Frontal cortex (tissue), 4 donors: ENCODE measurements around the gene ZNF189. TPM values are rescaled to one million over a fixed set of nuclear protein-coding genes. Genes with fewer than 3 reads are reported as not detected.
"Not testable (repeated sequence)": the region's sequence is repeated elsewhere in the genome, so short reads cannot be mapped to it uniquely, and the experiment has no call there.

Source experiments
- DNase-seq, 2 donors: peaks; one replicate each; pipeline ENCODE4 v3.0.0; 2012; ENCODE audit warnings: low spot score in 2 of 2
- FAIRE-seq: peaks from 2 replicates; lab custom pipeline; 2012; peaks lifted over from hg19 to GRCh38; lab: Jason Lieb, UNC
- total RNA-seq: library from RNA; depleted of rRNA; stranded (reverse); fragments of >200 nt; gene quantifications from one replicate; pipeline ENCODE4 v1.2.3, GENCODE V29; 2014
- donor health status: control.
- donor health status: control.
- donor health status: control.

Gene ZNF189
- total RNA-seq, 1 donor from 2014 or later: 54.6 TPM

DNA sequence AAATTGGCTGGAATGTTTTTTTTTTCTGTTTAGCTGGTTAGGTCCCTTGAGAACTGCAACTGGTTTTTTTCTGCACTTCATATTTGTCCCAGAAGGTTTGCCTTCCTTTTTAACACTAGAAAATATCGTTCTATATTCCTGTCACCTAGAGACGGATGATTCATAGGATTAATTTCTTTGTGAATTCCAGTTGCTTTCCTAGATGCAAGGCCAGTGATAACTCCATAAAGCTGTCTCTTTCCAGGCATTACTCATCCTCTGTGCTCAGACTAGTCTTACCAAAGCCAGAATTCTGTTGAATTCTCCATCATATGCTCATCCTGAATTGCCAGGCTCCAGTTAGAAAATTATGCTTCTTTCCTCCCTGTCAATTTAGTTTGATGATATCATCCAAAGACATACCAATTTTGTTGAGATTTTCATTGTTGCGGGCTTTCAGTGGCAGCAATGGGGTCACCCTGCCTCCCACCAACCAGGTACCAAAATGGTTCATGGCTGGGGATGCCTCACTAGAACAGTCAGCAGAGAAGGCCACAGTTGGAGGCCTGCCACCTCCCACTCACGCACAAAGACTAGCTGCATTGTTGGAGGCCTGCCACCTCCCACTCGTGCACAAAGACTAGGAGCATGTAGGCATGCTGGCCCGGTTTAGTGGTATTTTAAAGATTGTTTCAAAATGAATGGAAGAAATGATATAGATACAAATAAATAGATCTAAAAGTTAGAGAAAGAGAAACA lies 22.4 kb upstream of the ZNF189 start:
- FAIRE-seq (no peak), DNase-seq (no peak)

DNA sequence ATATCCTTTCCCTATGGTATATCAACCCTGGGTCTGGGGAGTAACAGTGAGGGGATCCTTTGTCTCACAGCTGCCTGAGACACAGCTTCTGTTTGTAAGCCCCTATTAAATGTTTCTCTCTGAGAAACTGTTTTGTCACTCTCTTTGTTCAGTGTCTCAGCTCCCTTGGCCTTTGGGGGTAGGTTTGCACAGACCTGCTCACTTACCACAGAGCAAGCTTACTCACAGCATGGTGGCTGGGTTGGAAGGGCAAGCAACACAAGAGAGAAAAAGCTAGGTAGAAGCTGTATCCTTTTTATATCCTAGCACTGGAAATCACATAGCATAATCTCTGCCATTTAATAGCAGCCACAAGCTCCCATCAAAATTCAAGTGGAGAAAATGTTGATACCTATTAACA lies 18.4 kb upstream of the ZNF189 start:
- no peak for FAIRE-seq
- no peak for DNase-seq

DNA sequence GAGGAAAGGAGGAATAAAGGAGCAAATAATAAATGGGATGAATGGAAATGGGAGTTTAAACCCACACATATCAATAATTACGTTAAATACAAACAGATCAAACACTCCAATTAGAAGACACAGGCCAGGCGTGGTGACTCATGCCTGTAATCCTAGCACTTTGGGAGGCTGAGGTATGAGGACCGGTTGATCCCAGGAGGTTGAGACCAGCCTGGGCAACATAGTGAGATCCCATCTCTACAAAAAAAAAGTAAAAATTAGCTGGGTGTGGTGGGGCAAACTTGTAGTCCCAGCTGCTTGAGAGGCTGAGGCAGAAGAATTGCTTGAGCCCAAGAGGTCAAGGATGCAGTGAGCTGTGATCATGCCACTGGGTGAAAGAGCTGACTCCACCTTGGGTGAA lies 17.5 kb upstream of the ZNF189 start:
- no peak for DNase-seq
- no peak for FAIRE-seq

DNA sequence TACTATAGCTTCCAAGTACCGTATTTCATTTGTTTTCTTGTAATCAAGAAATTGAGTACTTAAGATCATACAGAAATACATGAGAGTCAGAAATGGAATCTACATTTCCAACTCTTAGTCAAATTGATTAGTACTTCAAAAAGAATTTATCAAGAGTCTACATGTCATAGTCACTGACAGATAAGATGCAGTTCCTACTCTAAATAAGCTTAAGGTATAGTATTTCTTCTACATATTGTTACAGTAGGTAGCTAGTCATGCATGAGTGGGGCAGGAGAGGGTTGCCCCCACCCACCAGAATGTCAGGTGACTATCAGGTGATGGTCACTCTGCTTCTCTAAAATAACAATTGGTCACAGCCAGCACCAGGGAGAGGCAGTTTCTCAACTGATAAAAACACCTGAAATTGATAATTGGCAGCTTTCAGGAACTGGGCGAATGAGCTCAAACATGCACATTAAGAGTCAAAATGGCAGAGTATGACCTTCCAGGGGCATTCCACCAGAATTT lies 16.8 kb upstream of the ZNF189 start:
- no peak for DNase-seq
- FAIRE-seq: no peak

DNA sequence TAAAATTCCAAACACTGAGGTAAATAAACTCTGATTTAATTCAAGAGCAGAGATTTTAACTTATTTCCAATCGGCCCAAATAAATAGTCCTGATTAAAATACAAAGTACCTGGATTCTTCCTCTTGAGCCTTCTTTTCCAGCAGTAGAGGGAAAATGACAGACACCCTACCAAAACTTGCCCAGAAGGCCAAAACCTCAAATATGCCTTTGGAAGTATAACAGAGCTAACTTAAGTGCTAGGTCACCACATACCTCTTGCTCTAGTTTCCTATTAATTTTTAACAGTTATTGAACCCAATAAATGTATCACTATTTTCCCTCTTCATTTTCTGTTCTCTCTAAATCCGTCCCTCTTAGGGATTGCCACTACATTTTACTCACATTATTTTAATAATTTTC lies 15.3 kb upstream of the ZNF189 start:
- FAIRE-seq (no peak), DNase-seq (no peak)

DNA sequence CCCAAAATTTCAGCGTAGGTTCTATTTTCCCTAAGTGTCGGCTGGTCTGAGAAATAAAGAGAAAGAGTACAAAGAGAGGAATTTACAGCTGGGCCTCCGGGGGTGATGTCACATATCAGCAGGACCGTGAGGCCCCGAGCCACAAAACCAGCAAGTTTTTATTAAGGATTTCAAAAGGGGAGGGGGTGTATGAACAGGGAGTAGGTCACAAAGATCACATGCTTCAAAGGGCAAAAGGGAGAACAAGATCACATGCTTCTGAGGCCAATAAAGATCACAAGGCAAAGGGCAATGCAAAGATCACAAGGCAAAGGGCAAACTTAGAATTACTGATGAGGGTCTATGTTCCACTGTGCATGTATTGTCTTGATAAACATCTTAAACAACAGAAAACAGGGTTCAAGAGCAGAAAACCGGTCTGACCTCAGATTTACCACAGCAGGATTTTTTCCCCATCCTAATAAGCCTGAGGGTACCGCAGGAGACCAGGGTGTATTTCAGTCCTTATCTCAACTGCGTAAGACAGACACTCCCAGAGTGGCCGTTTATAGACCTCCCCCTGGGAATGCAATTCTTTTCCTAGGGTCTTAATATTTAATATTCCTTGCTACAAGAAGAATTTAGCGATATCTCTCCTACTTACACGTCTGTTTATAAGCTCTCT lies 13.6 kb upstream of the ZNF189 start, which contains the start of gene BAAT:
TSS of gene BAAT (minus strand) at position 134 of the 664 bp plus-strand sequence. CDS start 13,602 bp downstream, outside the sequence.
- DNase-seq, FAIRE-seq: not testable (repeated sequence)

DNA sequence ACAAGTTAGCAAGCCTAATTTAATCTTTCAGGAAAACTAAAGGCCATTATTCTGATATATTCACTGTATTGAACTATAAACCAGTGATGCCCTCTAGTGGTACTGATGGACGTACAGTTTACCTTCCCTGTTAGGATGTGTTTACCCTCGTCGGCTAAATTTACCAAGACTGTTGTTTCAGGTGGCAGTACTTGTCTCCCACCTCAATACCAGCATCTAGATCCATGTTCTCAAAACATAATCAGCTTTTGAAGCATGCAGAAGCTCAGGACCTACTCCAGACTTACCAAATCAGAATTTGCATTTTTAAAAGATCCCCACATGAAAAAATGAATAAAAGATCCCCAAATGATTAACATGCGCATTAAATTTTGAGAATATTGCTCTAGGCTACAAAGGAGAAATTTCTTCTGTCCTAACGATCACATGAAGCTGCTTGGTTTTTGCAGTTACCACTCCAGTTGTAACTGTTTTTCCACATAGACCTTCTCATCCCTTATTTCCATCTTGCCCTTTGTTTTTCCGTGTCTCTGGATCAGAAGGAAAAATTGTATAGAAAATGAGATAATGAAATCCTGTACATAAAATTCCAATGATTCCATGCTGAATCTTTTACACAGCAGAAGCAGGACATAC lies 10.7 kb upstream of the ZNF189 start:
- no peak for FAIRE-seq
- no peak for DNase-seq

DNA sequence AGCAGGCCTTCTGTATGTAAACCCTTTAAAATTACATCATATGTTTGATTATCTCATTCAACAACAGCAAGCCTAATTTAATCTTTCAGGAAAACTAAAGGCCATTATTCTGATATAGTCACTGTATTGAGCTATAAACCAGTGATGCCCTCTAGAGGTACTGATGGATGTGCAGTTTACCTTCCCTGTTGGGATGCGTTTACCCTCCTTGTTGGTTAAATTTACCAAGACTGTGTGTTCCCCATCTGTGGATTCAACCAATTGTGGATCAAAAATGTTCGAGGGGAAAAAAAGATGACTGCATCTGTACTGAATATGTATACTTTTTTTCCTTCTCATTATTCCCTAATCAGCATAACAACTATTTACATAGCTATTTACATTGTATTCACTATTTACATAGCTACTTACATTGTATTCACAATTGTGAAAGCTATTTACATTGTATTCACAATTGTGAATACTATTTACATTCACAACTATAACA lies 10.1 kb upstream of the ZNF189 start:
- DNase-seq (no peak), FAIRE-seq (no peak)

DNA sequence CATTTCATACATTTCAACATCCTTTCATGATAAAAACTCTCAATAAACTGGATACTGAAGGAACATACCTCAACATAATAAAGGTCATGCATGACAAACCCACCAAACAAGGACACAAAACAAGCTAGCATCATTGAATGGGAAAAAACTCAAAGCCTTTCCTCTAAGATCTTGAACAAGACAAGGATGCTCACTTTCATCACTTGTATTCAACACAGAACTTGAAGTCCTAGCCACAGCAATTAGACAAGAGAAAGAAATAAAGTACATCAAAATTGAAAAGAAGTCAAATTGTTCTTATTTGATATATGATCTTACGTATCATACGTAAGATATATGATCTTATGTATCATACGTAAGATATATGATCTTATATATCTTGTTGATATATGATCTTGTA lies 5.5 kb upstream of the ZNF189 start:
- no peak for DNase-seq
- FAIRE-seq: no peak

DNA sequence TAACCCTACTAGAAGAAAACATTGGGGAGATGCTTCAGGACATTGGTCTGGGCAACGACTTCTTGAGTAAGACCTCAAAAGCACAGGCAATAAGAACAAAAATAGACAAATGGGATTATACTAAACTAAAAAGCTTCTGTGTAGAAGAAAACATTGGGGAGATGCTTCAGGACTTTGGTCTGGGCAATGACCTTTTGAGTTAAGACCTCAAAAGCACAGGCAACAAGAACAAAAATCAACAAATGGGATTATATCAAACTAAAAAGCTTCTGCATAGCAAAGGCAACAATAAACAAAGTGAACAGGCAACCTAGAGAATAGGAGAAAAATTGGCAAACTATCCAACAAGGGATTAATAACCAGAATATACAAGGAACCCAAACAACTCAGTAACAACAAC lies 4.0 kb upstream of the ZNF189 start:
- FAIRE-seq: no peak
- DNase-seq: no peak

DNA sequence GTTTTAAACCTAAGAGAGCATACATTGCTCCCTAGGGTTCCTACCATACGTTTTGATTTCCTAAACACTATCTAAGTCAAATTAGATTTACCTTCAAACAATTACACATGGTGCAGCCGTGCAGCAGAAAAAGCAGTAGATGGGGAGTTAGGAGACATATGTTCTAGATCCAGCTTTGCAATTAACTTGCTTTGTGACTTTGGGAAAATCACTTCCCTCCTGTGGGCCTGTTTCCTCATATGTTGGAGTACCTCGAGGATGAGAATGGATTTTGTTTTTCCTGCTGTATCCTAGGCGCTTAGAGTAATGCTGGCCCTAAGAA lies 944 bp upstream of the ZNF189 start:
- FAIRE-seq (no peak), DNase-seq (no peak)

DNA sequence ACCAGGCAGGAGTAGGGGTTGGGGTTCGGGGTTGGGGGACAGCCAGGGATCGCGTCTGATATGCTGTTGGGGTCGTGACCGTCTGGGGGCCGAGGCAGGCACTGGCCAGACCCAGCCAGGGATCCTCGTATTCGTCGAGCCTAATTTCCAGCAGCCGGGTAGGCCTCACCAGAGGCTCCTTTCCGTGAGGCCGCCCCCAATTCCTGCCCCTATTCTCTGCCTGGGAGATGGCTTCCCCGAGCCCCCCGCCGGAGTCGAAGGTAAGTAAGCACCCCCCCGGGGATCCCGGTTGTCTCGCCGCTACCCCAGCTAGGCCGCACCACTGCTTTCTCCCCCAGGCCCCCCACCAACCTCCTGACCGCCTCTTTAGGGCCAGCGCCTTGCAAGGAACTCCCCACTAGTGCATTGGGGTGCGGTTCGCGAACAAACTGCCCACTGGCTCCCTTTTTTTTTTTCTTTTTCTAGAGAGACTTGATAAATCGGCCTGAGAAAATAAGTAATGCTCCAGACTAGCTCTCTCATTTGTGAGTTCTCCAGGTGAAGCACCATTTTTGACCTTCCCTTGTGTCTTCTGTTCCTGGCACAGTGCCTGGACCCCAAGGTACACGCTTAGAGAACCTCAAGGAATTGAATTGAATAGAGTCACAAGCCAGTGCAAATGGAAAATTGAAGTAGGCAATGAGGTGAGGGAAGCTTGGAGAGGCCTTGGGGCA lies 435 bp downstream of the ZNF189 start:
- DNase-seq (no peak), FAIRE-seq (no peak)

DNA sequence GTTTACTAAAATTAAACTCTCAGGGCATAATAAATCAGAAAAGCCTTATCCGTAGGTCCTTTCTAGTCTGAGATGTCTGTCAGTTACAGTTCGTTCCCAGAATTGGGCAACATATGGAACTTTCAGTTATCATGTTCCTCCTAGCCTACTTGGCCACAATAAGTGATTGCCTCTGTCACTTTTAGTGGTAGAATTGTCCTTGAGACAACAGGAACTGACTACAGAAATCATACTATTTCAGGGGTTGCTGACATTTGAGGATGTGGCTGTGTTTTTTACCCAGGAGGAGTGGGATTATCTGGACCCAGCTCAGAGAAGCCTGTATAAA lies 956 bp downstream of the ZNF189 start:
- FAIRE-seq: no peak
- no peak for DNase-seq

DNA sequence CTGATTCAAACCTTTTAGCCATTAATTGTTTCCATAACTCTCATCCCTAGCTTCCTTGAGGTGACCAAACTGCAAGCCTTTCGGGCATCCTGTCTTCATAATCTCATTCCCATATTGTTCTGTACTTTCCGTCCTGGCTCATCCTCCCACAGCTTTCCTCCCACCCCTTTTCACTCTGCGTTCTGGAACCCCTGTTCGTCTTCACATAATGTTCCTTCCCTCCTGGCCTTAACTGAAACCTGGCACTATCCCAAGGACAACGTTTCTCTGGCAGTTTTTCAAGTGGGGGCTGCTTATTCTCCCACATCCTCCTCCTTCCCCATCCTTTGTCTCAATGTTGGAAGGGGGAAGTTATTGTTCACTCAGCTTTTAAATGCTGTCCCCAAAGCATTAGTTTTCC lies 1.5 kb downstream of the ZNF189 start:
- no peak for FAIRE-seq
- DNase-seq: no peak

DNA sequence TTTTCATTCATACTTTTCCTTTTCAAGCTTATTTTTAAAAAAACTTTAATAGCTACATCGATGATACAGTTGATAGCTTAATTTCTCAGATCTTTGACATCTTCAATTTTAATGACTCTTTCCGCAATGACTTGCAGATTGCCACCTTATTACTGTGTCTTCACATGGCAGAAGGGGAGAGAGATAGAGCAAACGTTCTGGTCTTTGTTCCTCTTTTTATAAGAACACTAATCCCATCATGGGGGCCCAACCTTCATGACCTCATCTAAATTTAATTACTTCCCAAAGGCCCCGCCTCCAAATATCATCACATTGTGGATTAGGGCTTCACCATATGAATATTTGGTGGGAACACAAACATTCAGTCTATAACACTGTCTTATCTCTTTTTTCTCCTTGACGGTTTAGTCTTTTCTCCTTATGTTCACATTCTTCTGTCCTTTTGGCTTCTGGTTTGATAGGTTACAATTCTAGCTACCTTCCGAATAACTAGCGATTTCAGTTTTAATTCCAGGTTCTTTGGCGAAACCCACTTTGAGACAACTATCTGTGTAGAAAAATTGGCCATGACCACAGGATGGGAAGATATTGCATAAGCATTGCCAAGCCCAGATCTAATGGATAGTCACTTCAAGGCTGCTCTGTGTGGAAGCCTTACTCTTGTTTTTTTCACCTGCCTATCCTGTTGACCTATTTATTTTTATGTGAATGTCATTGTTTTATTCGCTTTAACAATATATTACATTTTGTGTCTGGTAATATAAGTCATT lies 5.0 kb downstream of the ZNF189 start:
- no peak for DNase-seq
- no peak for FAIRE-seq

DNA sequence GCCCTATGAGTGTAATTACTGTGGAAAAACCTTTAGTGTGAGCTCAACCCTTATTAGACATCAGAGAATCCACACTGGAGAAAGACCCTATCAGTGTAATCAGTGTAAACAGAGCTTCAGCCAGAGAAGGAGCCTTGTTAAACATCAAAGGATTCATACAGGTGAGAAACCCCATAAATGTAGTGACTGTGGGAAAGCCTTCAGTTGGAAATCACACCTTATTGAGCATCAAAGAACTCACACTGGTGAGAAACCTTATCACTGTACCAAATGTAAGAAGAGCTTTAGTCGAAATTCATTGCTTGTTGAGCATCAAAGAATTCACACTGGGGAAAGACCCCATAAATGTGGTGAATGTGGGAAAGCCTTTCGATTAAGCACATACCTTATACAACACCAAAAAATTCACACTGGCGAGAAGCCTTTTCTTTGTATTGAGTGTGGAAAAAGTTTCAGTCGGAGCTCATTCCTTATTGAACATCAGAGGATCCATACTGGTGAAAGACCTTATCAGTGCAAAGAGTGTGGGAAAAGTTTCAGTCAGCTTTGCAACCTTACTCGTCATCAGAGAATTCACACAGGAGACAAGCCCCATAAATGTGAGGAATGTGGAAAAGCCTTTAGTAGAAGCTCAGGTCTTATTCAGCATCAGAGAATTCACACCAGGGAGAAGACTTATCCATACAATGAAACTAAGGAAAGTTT lies 9.9 kb downstream of the ZNF189 start:
- no peak for DNase-seq
- no peak for FAIRE-seq

DNA sequence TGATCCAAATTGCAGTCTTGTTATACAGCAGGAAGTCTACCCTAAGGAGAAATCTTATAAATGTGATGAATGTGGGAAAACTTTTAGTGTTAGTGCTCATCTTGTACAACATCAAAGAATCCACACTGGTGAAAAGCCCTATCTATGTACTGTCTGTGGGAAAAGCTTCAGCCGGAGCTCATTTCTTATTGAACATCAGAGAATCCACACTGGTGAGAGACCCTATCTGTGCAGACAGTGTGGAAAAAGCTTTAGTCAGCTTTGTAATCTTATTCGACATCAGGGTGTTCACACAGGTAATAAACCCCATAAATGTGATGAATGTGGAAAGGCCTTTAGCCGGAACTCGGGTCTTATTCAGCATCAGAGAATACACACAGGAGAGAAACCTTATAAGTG lies 10.4 kb downstream of the ZNF189 start:
- DNase-seq: no peak
- FAIRE-seq: no peak

DNA sequence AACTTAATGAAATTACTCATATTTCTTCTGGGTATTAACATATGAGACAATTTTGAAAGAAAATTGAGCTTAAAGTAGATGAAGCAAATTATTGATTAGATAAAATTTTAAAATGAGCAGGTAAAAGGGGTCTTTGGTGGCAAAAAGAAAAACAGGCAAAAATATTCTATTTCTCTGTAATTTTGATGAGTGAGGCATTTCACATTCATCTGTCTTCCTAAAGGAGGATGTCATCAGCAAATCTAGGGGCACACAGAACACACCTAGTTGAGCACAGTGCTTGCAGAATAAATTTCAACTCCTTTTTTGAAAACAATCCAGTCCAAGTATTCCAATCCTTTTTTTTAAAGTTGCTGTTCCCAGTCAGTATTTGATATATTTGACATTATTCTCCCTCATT lies 16.2 kb downstream of the ZNF189 start:
- FAIRE-seq (no peak), DNase-seq (no peak)

DNA sequence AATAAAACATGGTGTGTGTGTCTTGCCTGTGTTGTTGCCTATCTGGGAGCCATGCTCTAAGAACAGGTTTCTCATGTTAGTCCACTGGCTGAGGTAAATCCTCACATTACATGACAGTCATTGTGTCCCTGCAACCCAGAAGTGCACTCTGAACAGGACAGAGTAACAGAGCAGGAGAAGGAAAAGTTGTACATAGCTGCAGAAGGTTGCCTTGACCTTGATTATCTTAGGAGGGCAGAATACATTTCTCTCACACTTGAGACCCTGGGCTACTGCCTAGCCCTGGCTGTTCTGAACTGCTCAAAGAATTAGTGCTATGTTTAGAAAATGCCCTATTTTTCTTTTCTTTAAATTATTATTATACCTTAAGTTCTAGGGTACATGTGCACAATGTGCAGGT lies 16.9 kb downstream of the ZNF189 start:
- FAIRE-seq: no peak

More for the DNA sequence above, 16.9 kb downstream of the ZNF189 start:
- DNase-seq: no peak
